ENCODE results near the gene GOLGA8Q. TPM values are rescaled to one million over a fixed set of nuclear protein-coding genes. Genes with fewer than 3 reads are reported as not detected.
"Not testable (repeated sequence)": the region's sequence is repeated elsewhere in the genome, so short reads cannot be mapped to it uniquely, and the experiment has no call there.

The GOLGA8Q gene
- total RNA-seq, 2 donors from 2014 or later, result 0.15 TPM; not detected in 1

GRCh38 chr15:30603796-30604195 lies 51.9 kb downstream of the GOLGA8Q start, which contains the start of gene GOLGA8H:
TSS of gene GOLGA8H (plus strand) at chr15:30604028. CDS start at chr15:30604126, 98 bp downstream.
- H3K9ac ChIP-seq (ENCODE audit: low read depth in 2 of 2, low read length in 2 of 2); H3K36me3 ChIP-seq; intact Hi-C loops (cut with DNase I); DNase-seq; H3K4me1 ChIP-seq; H3K9me3 ChIP-seq; H3K4me3 ChIP-seq; H3K27me3 ChIP-seq; H3K27ac ChIP-seq: not testable (repeated sequence)

Other genes with a start within 250 kb of the GOLGA8Q start
- gene CHRFAM7A, start 158.5 kb upstream of the GOLGA8Q start, total RNA-seq, result under 1 TPM; 0.42 to 0.59 TPM
- under 1 TPM; 0.54 to 0.90 TPM for gene GOLGA8R, start 137.8 kb upstream of the GOLGA8Q start, total RNA-seq
- under 1 TPM in 1 of 2 donors, not detected in 1; 0.40 TPM for gene GOLGA8H, start 52.0 kb downstream of the GOLGA8Q start, total RNA-seq